B cell (primary cell): ENCODE measurements around the gene MAP3K6.

ENCODE experiments used
- CTCF ChIP-seq: fragments of 200-600 bp; IDR thresholded peaks from one replicate; pipeline ENCODE4 v1.8.0; 2022; ENCODE audit warnings: antibody characterized with exemption, mild to moderate bottlenecking
- EZH2 ChIP-seq: IDR thresholded peaks from 2 replicates; pipeline ENCODE4 v1.6.1; 2012; ENCODE audit warnings: borderline replicate concordance, low read depth, mild to moderate bottlenecking, moderate library complexity, low read length; ENCODE audit not compliant: insufficient read depth, poor library complexity, severe bottlenecking

- no peak for TF ChIP-seq CTCF
- TF ChIP-seq EZH2 = no peak
Observed at GRCh38 chr1:27379564-27380122, 12.9 kb upstream of the MAP3K6 start.
